Hippocampal formation (tissue), 2 donors: ENCODE results near the gene ZNF142.

Experiments
- DNase-seq, 2 donors: peaks; one replicate each; lab custom pipeline; 2025; lab: John Stamatoyannopoulos, UW

The ZNF142 gene

GRCh38 chr2:218655751-218656150, 3.7 kb downstream of the ZNF142 start:
- no peak for DNase-seq

- no peak for DNase-seq
These were observed 10.7 kb downstream of the ZNF142 start for GRCh38 chr2:218648787-218649100.

- no peak for DNase-seq
These were observed 11.2 kb downstream of the ZNF142 start for GRCh38 chr2:218648088-218648786.

- no peak for DNase-seq
These were observed 14.3 kb downstream of the ZNF142 start for GRCh38 chr2:218645126-218645525.

- no peak for DNase-seq
These were observed 14.7 kb downstream of the ZNF142 start for GRCh38 chr2:218644721-218645120.

GRCh38 chr2:218643751-218644310, 15.6 kb downstream of the ZNF142 start:
- DNase-seq, result no peak

- no peak for DNase-seq
These were observed 16.6 kb downstream of the ZNF142 start for GRCh38 chr2:218642786-218643185.

- no peak for DNase-seq
These were observed 17.2 kb downstream of the ZNF142 start for GRCh38 chr2:218642121-218642656.

GRCh38 chr2:218638372-218638771, 21.1 kb downstream of the ZNF142 start:
- DNase-seq, result no peak

GRCh38 chr2:218635719-218636118, 23.7 kb downstream of the ZNF142 start:
- DNase-seq, result no peak

GRCh38 chr2:218631837-218632236, 27.6 kb downstream of the ZNF142 start:
- DNase-seq, result no peak

GRCh38 chr2:218627939-218628338, 31.5 kb downstream of the ZNF142 start:
- no peak for DNase-seq

GRCh38 chr2:218626369-218626768, 33.1 kb downstream of the ZNF142 start:
- no peak for DNase-seq

GRCh38 chr2:218623366-218623705, 36.1 kb downstream of the ZNF142 start:
- DNase-seq, result no peak

- DNase-seq, result no peak
These were observed 36.6 kb downstream of the ZNF142 start for GRCh38 chr2:218622606-218623365.

- no peak for DNase-seq
These were observed 38.4 kb downstream of the ZNF142 start for GRCh38 chr2:218621007-218621406.

GRCh38 chr2:218618102-218618860, 41.1 kb downstream of the ZNF142 start:
- no peak for DNase-seq

GRCh38 chr2:218615868-218616315, 43.5 kb downstream of the ZNF142 start:
- DNase-seq, result no peak

- DNase-seq, result no peak
These were observed 51.8 kb downstream of the ZNF142 start, which contains the start of gene PLCD4 for GRCh38 chr2:218607436-218608115. TSS of gene PLCD4 (plus strand) at chr2:218607899. CDS start at chr2:218615740, 7,841 bp downstream.

- no peak for DNase-seq
These were observed 54.0 kb downstream of the ZNF142 start for GRCh38 chr2:218605432-218605831.
